ENCODE data around the gene DENND2A.

DENND2A gene

GRCh38 chr7:140489026-140489359 is 151.6 kb downstream of the DENND2A start:
- DNase-seq, result no peak

DNA sequence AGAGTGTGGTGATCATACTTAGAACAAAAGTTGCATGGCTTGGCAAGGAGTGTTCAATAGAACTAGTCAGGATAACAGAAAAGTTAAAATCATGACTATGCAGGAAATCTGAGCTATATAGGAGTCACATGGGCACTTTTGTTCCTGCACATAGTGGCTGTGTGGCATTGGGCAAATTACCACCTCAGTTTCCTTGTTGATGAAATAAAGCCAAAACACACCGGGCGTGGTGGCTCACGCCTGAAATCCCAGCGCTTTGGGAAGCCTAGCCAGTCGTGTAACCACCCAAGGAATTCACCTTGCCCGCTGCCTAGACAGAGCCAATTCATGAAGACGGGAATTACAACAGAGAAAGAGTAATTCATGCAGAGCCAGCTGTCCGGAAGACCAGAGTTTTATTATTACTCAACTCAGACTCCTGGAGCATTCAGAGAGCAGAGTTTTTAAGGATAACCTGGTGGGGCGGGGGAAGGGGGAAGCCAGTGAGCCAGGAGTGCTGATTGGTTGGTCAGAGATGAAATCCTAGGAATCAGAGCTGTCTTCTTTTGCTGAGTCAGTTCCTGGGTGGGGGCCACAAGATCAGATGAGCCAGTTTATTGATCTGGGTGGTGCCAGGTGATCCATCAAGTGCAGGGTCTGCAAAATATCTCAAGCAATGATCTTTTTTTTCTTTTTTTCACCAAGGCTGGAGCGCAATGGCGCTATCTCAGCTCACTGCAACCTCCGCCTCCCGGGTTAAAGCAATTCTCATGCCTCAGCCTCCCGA is 154.9 kb downstream of the DENND2A start:
- no peak for DNase-seq

GRCh38 chr7:140484951-140485499 is 155.6 kb downstream of the DENND2A start:
- DNase-seq, result no peak

DNA sequence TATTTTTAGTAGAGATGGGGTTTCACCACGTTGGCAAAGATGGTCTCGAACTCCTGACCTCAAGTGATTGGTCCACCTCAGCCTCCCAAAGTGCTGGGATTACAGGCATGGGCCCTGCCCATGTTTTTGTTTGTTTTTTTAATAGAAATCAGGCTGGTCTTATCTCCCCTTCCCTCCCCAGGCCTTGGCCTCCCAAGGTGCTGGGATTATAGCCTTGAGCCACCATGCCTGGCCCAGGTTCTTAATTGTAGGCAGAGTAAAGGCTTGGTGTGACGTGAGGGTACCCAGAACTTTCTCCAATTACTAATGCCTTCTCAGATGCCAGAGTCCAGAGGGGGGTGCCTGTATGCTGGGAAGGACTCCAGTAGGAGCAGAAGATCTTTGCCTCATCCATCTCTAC is 156.1 kb downstream of the DENND2A start:
- no peak for DNase-seq

- no peak for DNase-seq
These were observed 160.9 kb downstream of the DENND2A start for GRCh38 chr7:140479739-140480084.

- peak; percentile 94 for DNase-seq
These were observed 161.4 kb downstream of the DENND2A start, which contains the start of gene MKRN1 for GRCh38 chr7:140479062-140479738. TSS of gene MKRN1 (minus strand) at chr7:140479505. CDS start at chr7:140479344, 161 bp downstream.

- DNase-seq, result peak; percentile 11
These were observed 162.2 kb downstream of the DENND2A start for GRCh38 chr7:140478246-140479061.

GRCh38 chr7:140476698-140477261 is 163.8 kb downstream of the DENND2A start:
- DNase-seq, result no peak

DNA sequence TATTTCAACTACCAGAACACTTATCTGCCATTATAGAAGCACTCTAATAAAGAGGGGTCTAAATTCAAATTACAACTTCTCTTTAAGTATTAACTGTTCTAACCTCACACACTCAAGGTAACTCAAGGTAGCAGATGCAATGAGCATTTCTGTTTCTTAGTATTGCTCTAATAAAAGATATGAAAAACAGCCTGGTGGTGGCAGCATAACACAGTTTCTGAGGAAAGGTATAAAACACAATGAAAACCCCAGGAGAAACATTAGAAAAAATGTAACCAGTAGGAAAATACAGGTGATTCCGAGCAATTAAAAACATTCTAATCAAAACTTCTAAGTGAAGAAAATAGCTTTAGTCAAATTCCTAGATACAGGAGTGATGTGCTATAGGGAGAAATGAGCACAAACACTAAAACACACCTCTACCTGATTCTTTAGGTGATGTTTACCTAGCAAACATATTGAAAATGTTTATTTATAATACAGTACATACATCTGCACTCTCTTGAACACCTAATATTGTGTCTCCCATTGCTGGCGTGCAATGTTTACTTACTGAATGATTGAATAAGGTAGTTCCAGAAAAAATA is 164.8 kb downstream of the DENND2A start:
- DNase-seq, result no peak

Data from amniotic stem cell (primary cell).